ENCODE measurements around the gene PRPF39.
"Not testable (repeated sequence)": the region's sequence is repeated elsewhere in the genome, so short reads cannot be mapped to it uniquely, and the experiment has no call there.

PRPF39 gene

GRCh38 chr14:45140661-45141187 is 56.8 kb downstream of the PRPF39 start:
- no peak for DNase-seq

- not testable (repeated sequence) for DNase-seq
Observed at GRCh38 chr14:45142083-45142482, 58.2 kb downstream of the PRPF39 start.

GRCh38 chr14:45144658-45145057 is 60.7 kb downstream of the PRPF39 start:
- DNase-seq = no peak

GRCh38 chr14:45145214-45145613 is 61.3 kb downstream of the PRPF39 start:
- DNase-seq = no peak

- DNase-seq = no peak
Observed at GRCh38 chr14:45149602-45150001, 65.7 kb downstream of the PRPF39 start.

GRCh38 chr14:45150386-45150890 is 66.5 kb downstream of the PRPF39 start:
- DNase-seq = no peak

- no peak for DNase-seq
Observed at GRCh38 chr14:45156067-45156466, 72.2 kb downstream of the PRPF39 start.

All from NCI-H526 (cell line).